Fibroblast of skin of back (primary cell): ENCODE measurements around the gene LGALS7B. TPM values are rescaled to one million over a fixed set of nuclear protein-coding genes. Genes with fewer than 3 reads are reported as not detected.
"Not testable (repeated sequence)": the region's sequence is repeated elsewhere in the genome, so short reads cannot be mapped to it uniquely, and the experiment has no call there.

Experiments
- DNase-seq: peaks from one replicate; pipeline ENCODE4 v3.0.0-alpha.2; 2013
- polyA plus RNA-seq, 2 experiments: library from polyadenylated mRNA; unstranded; fragments of 120-200 nt; gene quantifications; one replicate each; pipeline ENCODE4 v1.2.1, GENCODE V29; 2013; ENCODE audit not compliant: insufficient read length in 2 of 2

Gene LGALS7B
- polyA plus RNA-seq (2013, experiment 1 of 2; ENCODE audit: insufficient read length) = not detected
- not detected for polyA plus RNA-seq (2013, experiment 2 of 2; ENCODE audit: insufficient read length)

DNA sequence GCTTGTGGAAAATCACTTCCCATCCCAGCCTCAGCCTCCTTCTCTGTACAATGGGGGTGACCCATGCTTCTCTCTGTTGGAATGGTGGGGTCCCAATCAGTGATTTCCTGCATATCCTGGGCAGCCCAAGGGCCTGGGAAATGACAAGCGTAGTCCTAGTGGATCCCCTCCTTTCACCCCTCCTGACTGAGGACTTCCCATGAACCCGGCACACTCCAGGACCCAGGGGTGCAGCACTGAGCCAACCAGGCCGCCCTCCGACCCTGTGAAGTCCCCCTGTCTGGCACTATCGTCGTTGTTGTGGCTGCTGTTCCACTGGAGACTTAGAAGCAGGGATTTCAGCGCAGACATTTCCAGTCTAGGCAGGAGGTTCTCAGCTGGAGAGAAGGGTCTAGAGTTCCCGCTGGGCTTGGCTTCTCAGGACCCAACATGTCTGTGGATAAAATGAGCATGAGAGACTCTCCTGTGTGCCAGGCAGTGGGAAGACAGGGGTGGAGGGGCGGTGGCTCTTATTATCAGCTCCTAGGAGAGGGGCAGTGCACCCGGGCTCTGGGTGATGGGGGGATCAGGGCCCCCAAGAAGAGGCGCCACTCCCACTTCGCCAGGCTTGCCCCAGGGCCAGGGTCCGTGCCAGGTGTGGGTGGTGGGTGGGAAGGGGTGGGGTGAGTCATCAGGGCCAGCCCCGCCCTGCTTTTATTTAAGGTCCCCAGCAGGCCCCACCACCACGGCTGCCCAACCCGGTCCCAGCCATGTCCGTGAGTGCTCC, at the start of gene LGALS7B:
Gene LGALS7B (plus strand): TSS at position 723 of the 766 bp plus-strand sequence. CDS start 27 bp downstream, at position 750.
- no peak for DNase-seq

DNA sequence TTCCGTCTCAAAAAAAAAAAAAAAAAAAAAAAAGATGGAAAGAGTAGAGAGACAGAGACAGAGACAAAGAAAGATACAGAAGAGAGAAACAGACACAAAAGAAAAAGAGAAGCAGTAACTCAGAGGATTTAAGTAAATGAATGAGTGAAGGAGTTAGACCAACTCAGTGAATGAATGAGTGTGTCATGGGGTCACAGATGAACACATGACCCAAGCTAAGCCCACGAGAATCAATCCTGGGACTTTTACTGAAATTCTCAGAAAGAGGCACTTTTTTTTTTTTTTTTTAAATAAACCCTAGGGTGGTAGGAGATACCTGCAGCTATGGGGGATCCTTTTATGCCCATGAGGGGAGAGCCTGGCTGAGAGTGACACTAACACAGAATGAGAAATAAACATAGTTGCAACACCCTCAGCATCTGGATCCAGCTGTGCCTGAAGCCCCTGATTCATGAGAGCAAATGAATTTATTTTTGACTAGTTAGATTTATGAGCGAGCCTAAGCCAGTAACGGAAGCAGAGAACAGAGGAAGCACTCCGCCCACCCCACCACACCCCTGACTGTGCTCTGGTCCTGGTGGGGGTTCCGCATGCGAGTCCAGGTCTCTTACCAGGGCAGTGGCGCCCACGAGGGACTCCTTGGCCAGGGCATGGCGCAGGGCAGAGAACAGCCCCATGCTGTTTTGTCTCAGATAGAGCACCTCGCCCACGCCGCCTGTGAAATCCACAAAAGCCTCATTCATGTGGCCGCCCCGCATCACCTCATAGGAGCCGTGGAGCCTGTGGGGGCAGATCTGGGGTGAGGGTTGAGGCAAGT, 49.4 kb upstream of the LGALS7B start:
- no peak for DNase-seq

DNA sequence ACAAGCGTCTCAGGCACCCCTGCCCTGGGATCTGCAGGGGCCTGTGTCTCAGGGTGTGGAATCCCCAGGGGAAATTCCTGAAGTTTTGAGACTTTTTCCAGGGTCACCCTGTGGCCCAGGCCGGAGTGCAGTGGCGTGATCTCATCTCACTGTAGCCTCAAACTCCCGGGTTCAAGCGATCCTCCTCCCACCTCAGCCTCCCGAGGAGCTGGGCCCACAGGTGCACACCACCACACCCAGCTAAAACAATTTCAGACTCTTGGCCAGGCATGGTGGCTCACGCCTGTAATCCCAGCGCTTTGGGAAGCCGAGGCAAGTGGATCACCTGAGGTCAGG, 48.8 kb upstream of the LGALS7B start:
- no peak for DNase-seq

DNA sequence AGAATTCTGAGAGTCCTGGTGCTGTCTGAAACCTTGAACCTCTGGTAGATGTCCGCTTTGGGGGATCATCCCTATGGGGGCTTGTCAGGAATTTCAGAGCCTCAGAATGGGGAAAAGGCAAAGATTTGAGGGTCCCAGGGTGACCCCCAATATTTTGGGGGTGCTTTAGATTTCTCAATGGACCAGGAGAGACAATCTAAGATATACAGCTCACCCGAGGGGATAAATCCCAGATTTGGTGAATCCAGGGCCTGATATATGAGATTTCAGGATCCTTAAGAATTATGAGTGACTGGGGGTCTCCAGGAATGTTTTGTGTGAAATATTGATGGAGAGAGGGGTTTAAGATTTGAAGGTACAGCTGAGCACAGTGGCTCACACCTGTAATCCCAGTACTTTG, 48.1 kb upstream of the LGALS7B start:
- DNase-seq = no peak

DNA sequence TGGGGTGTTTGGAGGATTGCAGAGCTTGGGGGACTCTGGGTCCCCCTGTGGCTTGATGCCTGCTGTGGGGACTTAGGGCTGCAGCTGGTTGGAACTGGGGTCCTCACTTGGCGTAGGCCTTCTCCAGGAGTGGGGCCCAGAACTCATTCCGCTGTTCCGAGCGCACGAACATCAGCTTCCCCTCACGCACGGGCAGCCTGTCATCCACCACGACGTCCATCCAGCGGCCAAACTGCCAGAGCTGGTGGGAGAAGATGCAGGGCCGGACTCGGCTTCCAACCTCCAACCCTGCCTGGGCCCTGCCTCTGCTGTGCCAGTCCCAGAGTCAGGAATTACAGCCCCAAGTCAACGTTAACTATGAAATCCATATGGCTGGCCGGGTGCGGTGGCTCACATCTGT, 47.3 kb upstream of the LGALS7B start:
- no peak for DNase-seq

DNA sequence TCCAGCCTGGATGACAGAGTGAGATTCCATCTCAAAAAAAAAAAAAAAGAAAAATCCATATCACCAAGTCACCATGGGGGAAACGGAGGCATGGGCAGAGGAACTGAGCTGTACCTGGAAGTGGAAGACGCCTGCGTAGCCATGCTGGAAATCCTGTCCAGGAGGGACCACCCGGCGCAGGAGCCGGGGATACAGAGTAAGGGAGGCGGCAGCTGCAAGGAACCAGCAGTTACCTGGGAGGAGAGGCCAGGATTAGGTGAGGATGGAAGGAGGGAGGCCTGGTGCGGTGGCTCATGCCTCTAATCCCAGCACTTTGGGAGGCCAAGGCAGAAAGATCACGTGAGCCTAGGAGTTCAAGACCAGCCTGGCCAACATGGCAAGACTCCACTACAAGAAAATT, 46.7 kb upstream of the LGALS7B start:
- DNase-seq = no peak

DNA sequence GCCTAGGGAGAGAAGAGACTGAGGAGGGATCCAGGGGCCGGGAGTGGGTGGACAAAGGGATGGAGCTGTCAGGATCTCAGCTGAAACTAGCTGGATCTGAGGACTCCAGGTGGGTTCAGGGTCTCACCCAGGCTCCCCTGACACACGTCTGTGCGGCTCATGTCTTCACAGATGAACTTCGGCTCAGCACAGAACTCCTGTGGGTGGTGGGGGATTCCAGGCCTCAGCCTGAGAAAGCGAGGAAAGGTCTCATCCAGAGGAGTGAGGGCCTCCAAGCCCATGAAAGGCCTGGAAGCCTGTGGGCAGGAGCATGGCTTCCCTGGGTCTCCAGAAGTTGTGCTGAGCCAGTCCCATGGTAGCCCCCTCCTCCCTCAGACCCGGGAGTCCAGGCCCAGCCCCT, 46.1 kb upstream of the LGALS7B start:
- no peak for DNase-seq

DNA sequence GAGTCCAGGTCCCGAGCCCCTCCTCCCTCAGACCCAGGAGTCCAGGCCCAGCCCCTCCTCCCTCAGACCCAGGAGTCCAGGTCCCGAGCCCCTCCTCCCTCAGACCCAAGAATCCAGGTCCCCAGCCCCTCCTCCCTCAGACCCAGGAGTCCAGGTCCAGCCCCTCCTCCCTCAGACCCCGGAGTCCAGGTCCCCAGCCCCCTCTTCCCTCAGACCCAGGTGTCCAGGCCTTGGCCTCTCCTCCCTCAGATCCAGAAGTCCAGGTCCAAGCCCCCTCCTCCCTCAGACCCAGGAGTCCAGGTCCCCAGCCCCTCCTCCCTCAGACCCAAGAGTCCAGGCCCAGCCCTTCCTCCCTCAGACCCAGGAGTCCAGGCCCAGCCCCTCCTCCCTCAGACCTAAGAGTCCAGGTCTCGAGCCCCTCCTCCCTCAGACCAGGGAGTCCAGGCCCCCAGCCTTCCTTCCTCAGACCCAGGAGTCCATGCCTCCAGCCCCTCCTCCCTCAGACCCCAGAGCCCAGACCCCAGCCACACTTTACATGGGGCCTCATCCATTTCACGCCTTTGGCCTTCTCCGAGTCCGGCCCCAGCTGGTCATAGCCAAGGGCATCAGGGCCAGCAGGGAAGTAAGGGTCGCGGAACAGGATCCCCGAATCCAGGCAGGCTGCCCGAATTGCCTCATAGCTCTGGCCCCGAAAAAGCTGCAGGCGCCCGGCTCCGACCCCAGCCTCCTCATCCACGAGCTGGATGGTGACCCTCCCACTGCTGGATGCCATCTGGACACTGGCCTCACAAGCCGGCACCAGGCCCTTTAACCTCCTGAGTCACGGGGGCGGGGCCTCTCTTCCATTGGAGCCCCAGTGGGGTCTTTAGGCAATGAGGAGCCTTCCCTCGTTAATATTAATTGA, 45.4 kb upstream of the LGALS7B start:
- no peak for DNase-seq

DNA sequence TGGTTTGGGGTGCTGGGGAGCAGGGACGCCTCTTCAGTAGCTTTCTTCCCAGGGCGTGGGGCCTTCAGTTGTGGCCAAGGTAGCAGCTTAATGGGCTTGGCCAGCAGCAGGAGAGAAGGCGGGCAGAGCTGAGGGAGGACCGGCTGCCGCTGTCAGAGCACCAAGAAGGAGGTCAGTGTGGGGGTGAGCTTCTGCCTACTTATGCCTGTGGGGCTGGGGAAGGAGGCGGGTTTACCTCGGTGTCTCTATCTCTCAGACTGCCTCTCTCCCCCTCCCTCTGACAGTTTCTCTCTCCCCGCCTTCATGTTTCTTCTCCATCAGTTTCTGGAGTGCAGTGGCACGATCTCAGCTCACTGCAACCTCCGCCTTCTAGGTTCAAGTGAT, 44.7 kb upstream of the LGALS7B start, which contains the start of gene CAPN12:
Gene CAPN12 (minus strand): TSS at position 177 of the 384 bp plus-strand sequence. CDS start 309 bp downstream, outside the sequence.
- no peak for DNase-seq

DNA sequence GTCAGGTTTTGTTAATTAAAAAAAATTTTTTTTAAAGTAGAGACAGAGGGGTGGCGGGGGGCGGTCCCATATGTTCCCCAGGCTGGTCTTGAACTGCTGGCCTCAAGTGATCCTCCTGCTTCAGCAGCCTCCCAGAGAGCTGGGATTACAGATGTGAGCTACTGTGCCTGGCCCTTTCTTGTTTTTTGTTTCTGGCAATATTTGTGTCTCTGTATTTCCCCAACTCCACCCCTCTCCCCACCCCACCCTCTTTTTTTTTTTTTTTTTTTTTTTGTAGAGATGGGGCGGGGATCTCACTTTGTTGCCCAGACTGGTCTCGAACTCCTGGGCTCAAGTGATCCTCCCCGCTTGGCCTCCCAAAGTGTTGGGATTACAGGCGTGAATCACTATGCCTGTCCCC, 44.1 kb upstream of the LGALS7B start:
- no peak for DNase-seq

DNA sequence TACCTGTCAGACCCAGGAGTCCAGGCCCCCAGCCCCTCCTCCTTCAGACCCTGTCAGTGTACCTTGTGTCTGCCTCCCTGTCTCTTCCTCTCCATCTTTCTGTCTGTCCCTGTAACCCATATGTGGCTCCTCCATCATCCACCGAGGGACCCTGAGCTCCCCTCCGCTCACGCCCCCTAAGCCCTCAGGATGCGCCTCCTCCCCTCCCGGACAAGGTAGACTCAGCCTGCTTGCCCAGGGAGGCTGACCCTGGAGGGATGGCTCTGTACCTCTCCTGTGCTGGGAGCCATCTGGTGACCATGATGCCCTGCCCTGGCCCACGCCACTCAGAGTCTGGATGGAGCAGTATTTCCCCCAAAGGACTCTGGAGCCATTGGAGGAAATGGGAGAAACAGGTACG, 43.7 kb upstream of the LGALS7B start:
- DNase-seq = no peak

DNA sequence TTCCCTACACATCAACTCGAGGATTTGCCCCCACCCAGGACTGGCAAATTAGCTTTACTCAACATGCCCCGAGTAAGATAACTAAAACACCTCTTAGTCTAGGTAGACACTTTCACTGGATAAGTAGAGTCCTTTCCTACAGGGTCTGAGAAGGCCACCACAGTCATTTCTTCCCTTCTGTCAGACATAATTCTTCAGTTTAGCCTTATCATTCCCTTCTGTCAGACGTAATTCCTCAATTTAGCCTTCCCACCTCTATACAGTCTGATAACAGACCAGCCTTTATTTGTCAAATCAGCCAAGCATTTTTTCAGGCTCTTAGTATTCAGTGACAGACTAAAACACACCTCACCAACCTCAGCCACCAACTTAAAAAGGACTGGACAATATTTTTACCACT, 35.2 kb upstream of the LGALS7B start:
- not testable (repeated sequence) for DNase-seq

DNA sequence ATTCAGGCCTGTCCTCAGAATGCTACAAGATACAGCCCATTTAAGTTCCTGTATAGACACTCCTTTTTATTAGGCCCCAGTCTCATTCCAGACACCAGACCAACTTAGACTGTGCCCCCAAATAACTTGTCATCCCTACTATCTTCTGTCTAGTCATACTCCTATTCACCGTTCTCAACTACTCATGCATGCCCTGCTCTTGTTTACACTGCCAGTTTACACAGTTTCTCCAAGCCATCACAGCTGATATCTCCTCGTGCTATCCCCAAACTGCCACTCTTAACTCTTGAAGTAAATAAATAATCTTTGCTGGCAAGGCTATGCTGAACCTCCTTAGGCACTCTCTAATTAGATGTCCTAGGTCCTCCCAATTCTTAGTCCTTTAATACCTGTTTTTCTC, 34.8 kb upstream of the LGALS7B start:
- not testable (repeated sequence) for DNase-seq

DNA sequence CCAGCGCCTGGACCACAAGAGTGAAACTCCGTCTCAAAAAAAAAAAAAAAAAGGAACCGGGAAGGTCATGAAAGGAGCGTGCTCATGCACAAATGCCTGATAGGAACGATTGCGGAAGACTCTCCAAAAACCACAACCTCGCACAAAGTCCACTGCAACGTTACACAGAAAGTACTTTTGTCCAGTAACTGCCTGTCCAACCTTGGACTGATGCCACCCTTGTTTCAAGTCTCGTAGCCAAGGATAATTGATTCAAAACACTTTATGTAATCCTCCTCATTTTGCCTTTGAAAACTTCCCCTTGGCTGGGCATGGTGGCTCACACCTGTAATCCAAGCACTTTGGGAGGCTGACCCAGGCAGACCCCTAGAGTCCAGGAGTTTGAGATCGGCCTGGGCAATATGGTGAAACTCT, 29.4 kb upstream of the LGALS7B start:
- no peak for DNase-seq

DNA sequence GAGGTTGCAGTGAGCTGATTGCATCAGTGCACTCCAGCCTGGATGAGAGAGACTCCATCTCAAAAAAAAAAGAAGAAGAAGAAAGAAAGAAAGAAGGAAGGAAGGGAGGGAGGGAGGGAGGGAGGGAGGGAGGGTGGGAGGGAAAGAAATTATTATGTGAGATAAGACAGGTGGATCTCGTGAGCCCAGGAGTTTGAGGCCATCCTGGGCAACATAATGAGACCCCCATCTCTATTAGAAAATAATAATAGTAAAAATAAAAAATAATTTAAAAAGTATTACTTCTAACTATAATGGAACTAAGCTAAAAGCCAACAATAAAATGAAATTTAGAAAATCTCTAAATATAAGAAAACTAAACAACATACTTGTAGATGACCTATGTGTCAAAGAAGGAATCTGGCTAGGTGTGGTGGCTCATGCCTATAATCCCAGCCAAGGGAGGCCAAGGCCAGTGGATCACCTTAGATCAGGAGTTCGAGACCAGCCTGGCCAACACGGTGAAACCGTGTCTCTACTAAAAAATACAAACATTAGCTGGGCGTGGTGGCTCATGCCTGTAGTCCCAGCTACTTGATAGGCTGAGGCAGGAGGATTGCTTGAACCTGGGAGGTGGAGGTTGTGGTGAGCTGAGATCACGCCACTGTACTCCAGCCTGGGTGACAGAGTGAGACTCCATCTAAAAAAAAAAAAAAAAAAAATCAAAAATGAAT, 28.0 kb upstream of the LGALS7B start:
- not testable (repeated sequence) for DNase-seq

DNA sequence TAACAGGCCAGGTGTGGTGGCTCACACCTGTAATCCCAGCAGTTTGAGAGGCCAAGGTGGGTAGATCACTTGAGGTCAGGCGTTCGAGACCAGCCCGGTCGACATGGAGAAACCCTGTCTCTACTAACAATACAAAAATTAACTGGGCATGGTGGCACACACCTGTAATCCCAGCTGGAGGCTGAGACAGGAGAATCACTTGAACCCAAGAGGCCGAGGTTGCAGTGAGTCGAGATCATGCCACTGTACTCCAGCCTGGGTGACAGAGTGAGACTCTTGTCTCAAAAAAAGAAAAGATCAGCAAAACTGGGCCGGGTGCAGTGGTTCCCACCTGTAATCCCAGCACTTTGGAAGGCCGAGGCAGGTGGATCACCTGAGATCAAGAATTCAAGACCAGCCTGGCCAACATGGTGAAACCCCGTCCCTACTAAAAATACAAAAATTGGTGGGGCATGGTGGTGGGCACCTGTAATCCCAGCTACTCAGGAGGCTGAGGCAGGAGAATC, 27.1 kb upstream of the LGALS7B start:
- not testable (repeated sequence) for DNase-seq

DNA sequence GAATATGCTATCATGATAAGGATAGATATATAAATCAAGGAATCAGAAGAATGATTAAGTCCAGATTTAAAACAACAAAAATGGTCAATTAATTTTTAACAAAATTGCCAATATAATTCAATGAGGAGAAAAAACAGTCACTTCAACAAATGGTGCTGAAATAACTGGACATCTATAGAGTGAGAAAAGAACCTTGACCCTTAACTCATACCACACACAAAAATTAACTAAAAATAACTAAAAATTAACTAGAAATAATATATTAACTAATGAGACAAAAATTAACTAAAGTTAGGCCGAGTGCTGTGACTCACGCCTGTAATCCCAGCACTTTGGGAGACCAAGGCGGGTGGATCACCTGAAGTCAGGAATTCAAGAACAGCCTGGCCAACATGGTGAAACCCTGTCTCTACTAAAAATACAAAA, 25.2 kb upstream of the LGALS7B start:
- no peak for DNase-seq

DNA sequence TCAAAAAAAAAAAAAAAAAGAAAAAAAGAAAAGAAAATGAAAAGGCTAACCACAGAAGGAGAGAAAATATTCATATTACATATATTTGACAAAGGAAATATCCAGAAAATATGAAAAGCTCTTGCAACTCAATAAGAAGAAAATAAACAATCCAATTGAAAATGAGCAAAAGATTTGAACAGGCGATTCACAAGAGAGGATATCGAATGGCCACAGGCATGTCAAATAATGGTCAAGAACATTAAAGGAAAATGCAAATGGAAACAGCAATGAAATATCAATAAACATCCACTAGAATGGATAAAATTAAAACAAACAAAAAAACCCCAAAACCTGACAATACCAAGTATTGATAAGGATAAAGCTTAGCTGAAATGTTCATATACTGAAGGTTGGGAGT, 23.8 kb upstream of the LGALS7B start:
- DNase-seq = no peak

DNA sequence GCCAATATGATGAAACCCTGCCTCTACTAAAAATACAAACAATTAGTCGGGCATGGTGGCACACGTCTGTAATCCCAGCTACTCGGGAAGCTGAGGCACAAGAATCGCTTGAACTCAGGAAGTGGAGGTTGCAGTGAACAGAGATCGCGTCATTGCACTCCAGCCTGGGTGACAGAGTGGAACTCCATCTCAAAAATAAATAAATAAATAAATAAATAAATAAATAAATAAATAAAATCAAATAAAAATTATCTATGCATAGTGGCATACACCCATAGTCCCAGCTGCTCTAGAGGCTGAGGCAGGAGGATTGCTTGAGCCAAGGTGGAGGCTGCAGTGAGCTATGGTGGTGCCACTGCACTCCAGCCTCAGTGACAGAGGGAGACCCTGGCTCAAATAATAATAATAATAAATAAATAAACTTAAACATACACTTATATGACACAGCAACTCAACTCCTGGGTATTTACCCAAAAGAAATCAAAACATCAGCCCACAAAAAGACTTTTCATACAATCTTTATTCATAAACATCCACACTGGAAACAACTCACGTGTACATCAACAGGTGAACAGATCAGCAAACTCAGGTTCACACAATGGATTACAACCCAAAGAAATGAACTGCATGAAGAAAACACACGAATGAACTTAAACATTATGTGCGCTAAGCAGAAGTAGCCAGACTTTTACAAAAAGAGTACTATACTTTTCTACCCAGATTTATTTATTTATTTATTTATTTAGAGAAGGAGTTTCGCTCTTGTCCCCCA, 22.5 kb upstream of the LGALS7B start:
- no peak for DNase-seq

DNA sequence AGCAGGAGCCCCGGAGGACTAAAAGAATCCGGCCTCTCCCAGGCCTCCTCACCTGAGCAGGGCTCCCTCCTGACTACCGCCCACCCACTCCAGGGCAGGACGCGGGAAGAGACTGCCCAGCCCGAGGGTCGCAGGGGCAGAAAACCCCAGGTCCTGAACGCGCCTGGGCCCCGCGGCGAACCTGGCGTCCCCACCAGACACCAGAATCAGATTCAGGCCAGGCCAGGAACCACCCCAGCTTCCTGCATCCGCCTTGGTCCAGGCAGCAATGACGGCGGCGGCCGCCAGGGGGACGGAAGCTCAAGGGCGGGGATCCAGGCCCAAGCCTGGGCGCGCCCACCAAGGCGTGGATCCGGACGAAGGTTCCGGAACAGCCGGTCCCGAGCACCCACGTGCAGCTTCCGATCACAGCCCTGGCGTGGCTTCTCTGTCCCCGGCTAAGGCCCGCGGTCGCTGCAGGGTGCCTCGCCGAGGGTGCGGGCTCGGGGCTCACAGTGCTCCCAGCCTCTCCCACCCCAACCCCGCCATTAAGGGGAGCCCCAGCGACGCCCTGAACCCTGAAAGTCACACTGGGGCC, 19.3 kb upstream of the LGALS7B start:
- DNase-seq = peak; percentile 74
